Fibroblast of villous mesenchyme (primary cell): ENCODE measurements around the gene SYNGR1. TPM values are rescaled to one million over a fixed set of nuclear protein-coding genes. Genes with fewer than 3 reads are reported as not detected.
"Not testable (repeated sequence)": the region's sequence is repeated elsewhere in the genome, so short reads cannot be mapped to it uniquely, and the experiment has no call there.

ENCODE experiments used
- DNase-seq: peaks from one replicate; pipeline ENCODE4 v3.0.0-alpha.2; 2010; ENCODE audit warnings: low read depth
- H3K4me3 ChIP-seq: 2 replicates; pipeline ENCODE4 v1.5.1; 2011; ENCODE audit warnings: low read depth, mild to moderate bottlenecking, low read length
- CTCF ChIP-seq: IDR thresholded peaks from 2 replicates; pipeline ENCODE4 v1.5.1; 2012; ENCODE audit warnings: low read depth, mild to moderate bottlenecking, low read length; ENCODE audit not compliant: insufficient read depth
- total RNA-seq: library from RNA; depleted of rRNA; stranded (reverse); fragments of >200 nt; gene quantifications from 2 replicates; pipeline ENCODE4 v1.2.3, GENCODE V29; 2012

Gene SYNGR1
- total RNA-seq, 1 donor: 8.6 TPM

GRCh38 chr22:39409516-39410029 is 59.8 kb downstream of the SYNGR1 start:
- H3K4me3 ChIP-seq: no peak overlapping the region
- TF ChIP-seq CTCF: no peak
- DNase-seq: no peak

GRCh38 chr22:39410264-39410663 is 60.5 kb downstream of the SYNGR1 start:
- H3K4me3 ChIP-seq: no peak overlapping the region
- no peak for DNase-seq
- TF ChIP-seq CTCF: no peak

- not testable (repeated sequence) for DNase-seq, H3K4me3 ChIP-seq
These were observed 62.1 kb downstream of the SYNGR1 start for GRCh38 chr22:39411828-39412365.

DNA sequence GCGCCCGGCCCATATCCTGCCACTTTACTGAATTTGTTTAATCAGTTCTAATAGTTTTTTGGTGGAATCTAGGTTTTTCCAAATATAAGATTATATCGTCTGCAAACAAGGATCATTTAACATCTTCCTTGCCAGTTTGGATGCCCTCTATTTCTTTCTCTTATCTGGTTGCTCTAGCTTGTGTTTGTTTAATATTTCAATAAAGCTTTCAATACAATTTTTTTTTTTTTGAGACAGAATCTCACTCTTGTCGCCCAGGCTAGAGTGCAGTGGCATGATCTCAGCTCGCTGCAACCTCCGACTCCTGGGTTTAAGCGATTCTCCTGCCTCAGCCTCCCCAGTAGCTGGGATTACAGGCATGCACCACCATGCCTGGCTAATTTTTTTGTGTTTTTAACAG is 63.4 kb downstream of the SYNGR1 start:
- not testable (repeated sequence) for H3K4me3 ChIP-seq, DNase-seq

GRCh38 chr22:39414377-39414776 is 64.6 kb downstream of the SYNGR1 start:
- no peak for TF ChIP-seq CTCF
- no peak overlapping the region for H3K4me3 ChIP-seq
- no peak for DNase-seq

DNA sequence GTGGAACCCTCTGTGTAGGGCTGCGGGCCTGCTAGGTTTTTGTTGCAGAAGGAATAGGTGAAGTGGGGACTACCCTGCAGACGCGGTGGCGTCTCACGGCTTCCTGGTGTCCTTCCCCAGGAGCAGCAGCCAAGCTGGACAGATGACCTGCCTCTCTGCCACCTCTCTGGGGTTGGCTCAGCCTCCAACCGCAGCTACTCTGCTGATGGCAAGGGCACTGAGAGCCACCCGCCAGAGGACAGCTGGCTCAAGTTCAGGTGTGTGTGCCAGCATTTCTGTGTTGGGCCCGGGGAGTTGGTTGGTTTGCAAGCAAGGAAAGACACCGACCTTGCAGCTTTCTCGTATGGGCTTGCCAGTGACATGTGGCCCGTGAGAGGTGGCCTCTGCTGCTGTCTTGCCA is 65.1 kb downstream of the SYNGR1 start:
- no peak for TF ChIP-seq CTCF

GRCh38 chr22:39415506-39415905 is 65.7 kb downstream of the SYNGR1 start:
- DNase-seq: no peak
- no peak overlapping the region for H3K4me3 ChIP-seq
- TF ChIP-seq CTCF: no peak

More for the DNA sequence above, 65.1 kb downstream of the SYNGR1 start:
- H3K4me3 ChIP-seq: no peak overlapping the region
- no peak for DNase-seq

GRCh38 chr22:39416319-39416718 is 66.5 kb downstream of the SYNGR1 start:
- no peak for DNase-seq
- TF ChIP-seq CTCF: no peak
- no peak overlapping the region for H3K4me3 ChIP-seq
